Sigmoid colon (tissue), 4 donors: ENCODE data around the gene UNC5A.

ENCODE experiments used
- EP300 ChIP-seq, 4 donors: sonication (generic); formaldehyde crosslinking; IDR thresholded peaks; one replicate each; pipeline ENCODE4 v1.6.1; 2017; ENCODE audit warnings: antibody characterized with exemption in 4 of 4
- TF ChIP-seq, protein P1 (sequence below), 4 experiments: fragments of 450-650 bp in 3 of 4; fragments of 200-600 bp in 1 of 4; IDR thresholded peaks; one replicate each; pipeline ENCODE4 v1.5.1; 2016 to 2019; ENCODE audit warnings: antibody characterized with exemption in 4 of 4, mild to moderate bottlenecking in 3 of 4, moderate library complexity in 2 of 4

- TF ChIP-seq, protein P1, sequence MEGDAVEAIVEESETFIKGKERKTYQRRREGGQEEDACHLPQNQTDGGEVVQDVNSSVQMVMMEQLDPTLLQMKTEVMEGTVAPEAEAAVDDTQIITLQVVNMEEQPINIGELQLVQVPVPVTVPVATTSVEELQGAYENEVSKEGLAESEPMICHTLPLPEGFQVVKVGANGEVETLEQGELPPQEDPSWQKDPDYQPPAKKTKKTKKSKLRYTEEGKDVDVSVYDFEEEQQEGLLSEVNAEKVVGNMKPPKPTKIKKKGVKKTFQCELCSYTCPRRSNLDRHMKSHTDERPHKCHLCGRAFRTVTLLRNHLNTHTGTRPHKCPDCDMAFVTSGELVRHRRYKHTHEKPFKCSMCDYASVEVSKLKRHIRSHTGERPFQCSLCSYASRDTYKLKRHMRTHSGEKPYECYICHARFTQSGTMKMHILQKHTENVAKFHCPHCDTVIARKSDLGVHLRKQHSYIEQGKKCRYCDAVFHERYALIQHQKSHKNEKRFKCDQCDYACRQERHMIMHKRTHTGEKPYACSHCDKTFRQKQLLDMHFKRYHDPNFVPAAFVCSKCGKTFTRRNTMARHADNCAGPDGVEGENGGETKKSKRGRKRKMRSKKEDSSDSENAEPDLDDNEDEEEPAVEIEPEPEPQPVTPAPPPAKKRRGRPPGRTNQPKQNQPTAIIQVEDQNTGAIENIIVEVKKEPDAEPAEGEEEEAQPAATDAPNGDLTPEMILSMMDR (IDR thresholded peaks at IDR 0.05) = no peak
- TF ChIP-seq EP300 (IDR thresholded peaks at IDR 0.05) = no peak
Observed at GRCh38 chr5:176788091-176788490, 22.3 kb upstream of the UNC5A start.
